HEK293T (cell line): ENCODE measurements around the gene PLA2G7.
"Not testable (repeated sequence)": the region's sequence is repeated elsewhere in the genome, so short reads cannot be mapped to it uniquely, and the experiment has no call there.

ENCODE experiments used
- CTCF ChIA-PET: fragments of 350-600 bp; formaldehyde crosslinking; extraction: SDS; loops from one replicate; lab custom pipeline; 2021; ENCODE audit warnings: antibody characterized with exemption, inconsistent platforms; lab: Yijun Ruan, JAX
- POLR2A ChIA-PET: fragments of 350-600 bp; formaldehyde crosslinking; extraction: SDS; loops from one replicate; lab custom pipeline; 2020; ENCODE audit warnings: antibody characterized with exemption, inconsistent platforms; lab: Yijun Ruan, JAX
- DNase-seq: peaks from one replicate; pipeline ENCODE4 v3.0.0; 2012; ENCODE audit warnings: mixed read lengths; ENCODE audit errors: extremely low spot score
- ARNT ChIP-seq: fragments of 450-650 bp; IDR thresholded peaks from 2 replicates; pipeline ENCODE4 v1.6.1; 2017; ENCODE audit warnings: mild to moderate bottlenecking
- BHLHE40 ChIP-seq: fragments of 450-650 bp; IDR thresholded peaks from 2 replicates; pipeline ENCODE4 v1.6.1; 2016; ENCODE audit warnings: mild to moderate bottlenecking, moderate library complexity, borderline replicate concordance
- CTBP1 ChIP-seq: fragments of 450-650 bp; IDR thresholded peaks from 2 replicates; pipeline ENCODE4 v1.6.1; 2016; ENCODE audit warnings: borderline replicate concordance
- ELF4 ChIP-seq: fragments of 450-650 bp; IDR thresholded peaks from 2 replicates; pipeline ENCODE4 v1.6.1; 2017; ENCODE audit warnings: antibody characterized with exemption
- FOXA1 ChIP-seq: fragments of 450-650 bp; IDR thresholded peaks from 2 replicates; pipeline ENCODE4 v1.6.1; 2016; ENCODE audit warnings: mild to moderate bottlenecking
- FOXK2 ChIP-seq: fragments of 450-650 bp; IDR thresholded peaks from 2 replicates; pipeline ENCODE4 v1.6.1; 2016; ENCODE audit warnings: mild to moderate bottlenecking
- FOXM1 ChIP-seq: fragments of 450-650 bp; IDR thresholded peaks from 2 replicates; pipeline ENCODE4 v1.6.1; 2017; ENCODE audit warnings: mild to moderate bottlenecking, borderline replicate concordance
- HDGF ChIP-seq: fragments of 450-650 bp; IDR thresholded peaks from 2 replicates; pipeline ENCODE4 v1.6.1; 2017; ENCODE audit warnings: antibody characterized with exemption, borderline replicate concordance
- L3MBTL2 ChIP-seq: fragments of 450-650 bp; conservative IDR thresholded peaks from 2 replicates; pipeline ENCODE4 v1.6.1; 2016; ENCODE audit warnings: mild to moderate bottlenecking
- LEF1 ChIP-seq: fragments of 450-650 bp; IDR thresholded peaks from 2 replicates; pipeline ENCODE4 v1.6.1; 2017; ENCODE audit warnings: mild to moderate bottlenecking, borderline replicate concordance
- NFRKB ChIP-seq: fragments of 450-650 bp; IDR thresholded peaks from 2 replicates; pipeline ENCODE4 v1.6.1; 2016; ENCODE audit warnings: mild to moderate bottlenecking, moderate library complexity
- SP1 ChIP-seq: fragments of 450-650 bp; IDR thresholded peaks from 2 replicates; pipeline ENCODE4 v1.6.1; 2017
- SUZ12 ChIP-seq: fragments of 450-650 bp; IDR thresholded peaks from 2 replicates; pipeline ENCODE4 v1.6.1; 2016; ENCODE audit warnings: mild to moderate bottlenecking
- TARDBP ChIP-seq: fragments of 450-650 bp; IDR thresholded peaks from 2 replicates; pipeline ENCODE4 v1.6.1; 2016
- ZNF384 ChIP-seq: fragments of 450-650 bp; IDR thresholded peaks from 2 replicates; pipeline ENCODE4 v1.6.1; 2016
- TF ChIP-seq, protein P1 (sequence below): fragments of 450-650 bp; IDR thresholded peaks from 2 replicates; pipeline ENCODE4 v1.6.1; 2016

Gene PLA2G7

DNA sequence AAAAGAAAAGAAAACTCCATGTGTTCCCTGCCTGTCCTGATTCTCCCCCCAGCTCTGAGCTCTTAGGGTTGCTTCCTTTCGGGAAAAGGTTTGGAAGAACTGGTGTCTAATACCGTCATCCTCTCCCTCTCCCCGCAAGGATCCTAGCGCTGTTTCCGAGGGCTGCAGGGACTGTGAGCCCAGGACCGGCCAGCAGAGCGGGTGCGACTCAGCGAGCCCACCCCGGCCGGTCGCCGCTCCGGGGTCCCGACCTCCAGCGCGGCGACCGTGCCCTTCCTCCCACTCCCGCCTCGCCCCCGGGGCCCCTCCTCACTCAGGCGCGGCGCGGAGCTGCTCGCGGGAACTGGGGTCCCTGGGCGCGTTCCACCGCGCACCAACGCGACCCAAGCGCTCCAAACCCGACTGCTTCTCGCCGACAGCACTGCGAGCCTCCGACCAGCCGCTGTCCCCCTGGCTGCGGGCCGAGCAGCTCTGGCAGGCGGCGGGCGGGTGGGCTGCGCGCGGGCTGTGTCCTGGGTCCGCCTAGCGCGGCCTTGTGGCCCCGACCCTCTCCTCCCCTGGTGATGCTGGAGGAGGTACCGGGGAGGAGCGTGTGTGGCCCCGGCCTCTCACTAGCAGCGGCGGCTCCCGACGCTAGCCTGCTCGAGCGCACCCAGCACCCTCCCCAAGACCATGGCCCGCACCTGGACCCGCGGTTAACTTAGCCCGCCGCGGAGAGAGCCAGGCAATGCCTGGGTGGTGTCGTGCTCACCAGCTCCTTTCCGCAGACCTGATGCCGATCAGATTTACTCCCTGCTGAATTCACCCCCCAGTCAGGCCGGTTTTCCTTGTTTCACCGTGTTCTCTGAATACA, at the start of gene PLA2G7:
TSS of gene PLA2G7 (minus strand) at position 509 of the 853 bp plus-strand sequence. CDS start 12,484 bp downstream, outside the sequence.
- POLR2A ChIA-PET: interaction anchor here (0.9 to 1.7 kb wide), 2 partner anchors 8 to 12 kb away, joined by 3 to 5 read pairs; partner anchors contain the start of gene ANKRD66
- peak; percentile 63 for DNase-seq

DNA sequence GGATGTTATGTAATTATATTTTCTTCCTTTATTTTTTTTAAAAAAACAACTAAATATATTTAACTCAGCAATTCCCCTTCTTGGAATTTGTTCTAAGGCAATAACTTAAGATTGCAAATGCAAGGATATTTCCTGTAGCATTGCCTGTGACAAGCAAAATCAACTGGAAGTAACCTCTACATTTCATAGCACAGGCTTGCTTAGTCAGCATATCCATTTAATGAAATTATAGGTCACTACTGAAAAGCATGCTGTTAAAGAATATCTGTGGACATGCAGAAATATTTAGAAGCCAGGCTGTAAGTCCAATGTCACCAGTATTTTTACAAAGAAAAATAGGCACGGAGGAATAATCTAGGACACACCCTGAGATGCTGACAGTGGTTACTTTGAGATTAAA, 49.4 kb upstream of the PLA2G7 start:
- DNase-seq: no peak
- POLR2A ChIA-PET: no interaction called here
- TF ChIP-seq BHLHE40 (no peak), TARDBP (no peak), FOXK2 (no peak), FOXM1 (no peak), FOXA1 (no peak), SP1 (no peak), CTBP1 (no peak), ZNF384 (no peak), LEF1 (no peak), SUZ12 (no peak), L3MBTL2 (no peak), ARNT (no peak), ELF4 (no peak), NFRKB (no peak), HDGF (no peak)
- TF ChIP-seq, protein P1, sequence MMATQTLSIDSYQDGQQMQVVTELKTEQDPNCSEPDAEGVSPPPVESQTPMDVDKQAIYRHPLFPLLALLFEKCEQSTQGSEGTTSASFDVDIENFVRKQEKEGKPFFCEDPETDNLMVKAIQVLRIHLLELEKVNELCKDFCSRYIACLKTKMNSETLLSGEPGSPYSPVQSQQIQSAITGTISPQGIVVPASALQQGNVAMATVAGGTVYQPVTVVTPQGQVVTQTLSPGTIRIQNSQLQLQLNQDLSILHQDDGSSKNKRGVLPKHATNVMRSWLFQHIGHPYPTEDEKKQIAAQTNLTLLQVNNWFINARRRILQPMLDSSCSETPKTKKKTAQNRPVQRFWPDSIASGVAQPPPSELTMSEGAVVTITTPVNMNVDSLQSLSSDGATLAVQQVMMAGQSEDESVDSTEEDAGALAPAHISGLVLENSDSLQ: no peak
- CTCF ChIA-PET: no interaction called here

More for the DNA sequence above, at the start of gene PLA2G7:
- TF ChIP-seq HDGF (no peak), ARNT (no peak), LEF1 (no peak), L3MBTL2 (peak; percentile 1; the same call in 1 of the 2 replicates), SUZ12 (no peak), NFRKB (no peak), ELF4 (no peak), CTBP1 (no peak)
- CTCF ChIA-PET: interaction anchor here (1.0 to 1.3 kb wide), 3 partner anchors 15 to 43 kb away, joined by 3 read pairs; no protein-coding TSS in a partner anchor

DNA sequence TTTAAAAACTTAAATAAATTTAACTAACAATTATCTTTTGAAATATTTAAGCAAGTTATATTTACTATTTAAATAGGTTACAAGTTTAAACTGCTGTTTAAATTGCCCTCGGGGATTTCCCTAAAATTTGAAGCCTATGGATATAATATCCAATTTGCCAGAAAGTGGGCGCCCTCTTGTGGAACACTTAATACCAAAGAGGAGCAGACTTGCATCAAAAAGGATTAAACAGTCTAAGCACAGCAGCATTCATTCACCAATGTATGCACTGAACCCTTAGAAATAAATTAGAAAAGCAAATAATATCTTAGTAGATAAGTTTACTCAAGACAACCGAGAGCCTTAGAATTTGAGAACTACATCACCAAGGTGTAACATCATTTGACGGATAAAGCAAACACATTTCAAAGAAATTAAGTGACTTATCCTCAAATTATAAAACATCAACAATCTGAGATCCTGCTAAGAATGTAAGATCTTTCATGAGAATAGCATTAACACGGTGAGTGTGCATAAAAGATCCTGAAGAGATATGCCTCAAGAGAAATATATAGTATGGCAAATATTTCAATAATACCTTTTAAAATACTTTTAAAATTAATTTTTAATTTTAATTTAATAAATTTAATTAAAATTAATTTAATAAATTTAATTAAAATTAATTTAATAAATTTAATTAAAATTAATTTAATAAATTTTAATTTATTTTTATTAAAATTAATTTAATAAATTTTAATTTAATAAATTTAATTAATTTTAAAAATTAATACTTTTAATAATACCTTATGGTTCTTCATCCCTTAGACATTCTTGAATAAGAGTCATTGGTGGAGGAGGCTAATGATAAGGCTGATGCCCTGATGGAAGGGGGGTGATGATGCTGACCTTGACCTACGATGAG, 46.6 kb upstream of the PLA2G7 start:
- ChIA-PET CTCF (no interaction called here), POLR2A (no interaction called here)
- peak; percentile 40 for DNase-seq
- TF ChIP-seq LEF1 (no peak), ZNF384 (no peak), CTBP1 (no peak)

DNA sequence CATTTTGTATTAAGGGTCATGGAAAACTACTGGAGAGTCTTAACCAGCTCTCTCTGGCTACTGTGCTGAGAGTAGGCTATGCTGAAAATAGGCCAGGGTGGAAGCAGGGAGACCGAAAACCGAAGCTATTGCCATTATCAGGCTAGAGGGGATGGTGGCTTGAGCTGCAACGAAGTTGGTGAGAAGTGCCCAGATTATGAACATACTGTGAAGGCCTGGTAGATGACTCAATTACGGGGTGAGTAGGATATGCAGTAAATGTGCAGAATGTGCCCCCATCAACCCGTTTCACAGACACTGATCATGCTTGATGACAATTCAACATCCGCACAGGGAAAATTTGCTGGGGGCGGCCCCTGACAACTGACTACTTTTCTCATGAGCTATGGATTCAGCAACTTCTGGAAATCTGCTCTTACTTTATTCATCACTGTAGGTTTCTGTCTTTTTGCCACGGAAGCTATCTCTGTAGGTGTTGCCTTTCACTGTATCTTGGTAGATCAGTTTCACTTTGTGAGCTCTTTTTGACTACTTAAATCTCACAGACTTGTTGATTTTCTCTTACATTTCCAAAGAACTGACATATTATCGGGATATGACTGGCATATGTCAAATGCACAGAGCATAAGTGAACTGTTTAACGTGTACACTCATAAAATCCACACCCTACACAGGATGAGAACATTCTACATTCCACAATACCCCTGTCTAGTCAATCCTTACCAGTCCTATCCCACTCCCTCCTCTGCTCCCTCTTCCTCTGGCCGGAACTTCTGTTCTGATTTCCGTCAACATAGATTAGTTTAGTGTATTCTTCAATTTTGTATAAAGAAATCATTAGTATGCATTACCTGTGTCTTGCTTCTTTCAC, 42.5 kb upstream of the PLA2G7 start:
- CTCF ChIA-PET: interaction anchor here (1.3 kb wide), 1 partner anchor 44 kb away, joined by 3 read pairs; no protein-coding TSS in a partner anchor
- POLR2A ChIA-PET: no interaction called here
- TF ChIP-seq LEF1 (no peak), BHLHE40 (no peak), ZNF384 (no peak), FOXK2 (no peak), ARNT (no peak), FOXA1 (no peak), SP1 (no peak), HDGF (no peak), FOXM1 (no peak), TARDBP (no peak), CTBP1 (no peak), L3MBTL2 (no peak), NFRKB (no peak), ELF4 (no peak), SUZ12 (no peak)
- TF ChIP-seq, protein P1: no peak
- no peak for DNase-seq

DNA sequence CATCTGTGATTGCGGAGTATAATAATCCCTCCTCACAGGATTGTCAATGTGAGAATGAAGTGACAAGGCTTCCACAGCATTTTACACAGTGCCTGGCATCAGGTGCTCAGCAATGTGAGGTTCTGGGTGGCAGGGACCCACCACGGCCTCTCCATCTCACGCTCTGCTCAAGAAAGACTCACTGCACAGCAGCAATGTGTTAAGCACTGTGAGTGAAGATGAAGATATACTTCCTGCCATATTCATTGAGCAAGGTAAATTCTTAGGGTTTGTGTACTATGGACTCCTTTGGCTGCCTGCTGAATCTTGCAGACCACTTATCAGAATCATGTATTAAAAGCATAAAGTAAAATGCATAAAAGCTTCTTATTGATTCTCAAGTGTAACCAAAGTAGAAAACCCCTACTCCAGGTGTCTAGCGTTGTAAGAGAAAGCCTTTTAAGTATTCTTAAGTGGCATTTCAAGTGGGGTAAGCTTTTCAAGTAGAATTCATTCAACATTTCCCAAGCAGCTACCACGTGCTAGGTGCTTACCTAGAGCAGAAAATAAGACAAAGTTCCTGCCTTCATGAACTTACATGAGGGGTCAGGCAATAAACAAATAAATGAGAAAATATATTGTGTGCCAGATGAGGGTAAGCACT, 41.0 kb upstream of the PLA2G7 start:
- no peak for DNase-seq
- no peak for TF ChIP-seq CTBP1
- TF ChIP-seq NFRKB: no peak
- no peak for TF ChIP-seq FOXA1
- TF ChIP-seq LEF1: no peak
- no peak for TF ChIP-seq FOXK2
- no peak for TF ChIP-seq ARNT
- no peak for TF ChIP-seq FOXM1
- no peak for TF ChIP-seq L3MBTL2
- TF ChIP-seq HDGF: no peak
- TF ChIP-seq ZNF384: no peak
- POLR2A ChIA-PET: no interaction called here
- CTCF ChIA-PET: no interaction called here

DNA sequence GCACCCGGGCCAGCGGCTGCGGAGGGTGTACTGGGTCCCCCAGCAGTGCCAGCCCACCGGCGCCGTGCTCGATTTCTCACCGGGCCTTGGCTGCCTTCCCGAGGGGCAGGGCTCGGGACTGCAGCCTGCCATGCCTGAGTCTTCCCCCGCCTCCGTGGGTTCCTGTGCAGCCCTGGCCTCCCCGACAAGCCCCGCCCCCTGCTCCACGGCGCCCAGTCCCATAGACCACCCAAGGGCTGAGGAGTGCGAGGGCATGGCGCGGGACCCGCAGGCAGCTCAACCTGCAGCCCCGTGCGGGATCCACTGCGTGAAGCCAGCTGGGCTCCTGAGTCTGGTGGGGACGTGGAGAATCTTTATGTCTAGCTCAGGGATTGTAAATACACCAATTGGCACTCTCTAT, 39.6 kb upstream of the PLA2G7 start:
- CTCF ChIA-PET, DNase-seq, POLR2A ChIA-PET: not testable (repeated sequence)
